MM.1S (cell line): ENCODE results near the gene CROCC2.

Experiments used
- DNase-seq: peaks from one replicate; pipeline ENCODE4 v3.0.0-alpha.2; 2015
- H2AFZ ChIP-seq: fragments of 300-600 bp; sonication (generic); 2 replicates; pipeline ENCODE4 v1.6.0; 2016; ENCODE audit warnings: antibody characterized with exemption, low read length
- H3F3A ChIP-seq: fragments of 300-600 bp; sonication (generic); 2 replicates; pipeline ENCODE4 v1.6.1; 2016; ENCODE audit warnings: mild to moderate bottlenecking, antibody characterized with exemption, low read length, moderate library complexity, mixed read lengths; ENCODE audit not compliant: insufficient read depth
- H3K27ac ChIP-seq: fragments of 300-600 bp; sonication (generic); 2 replicates; pipeline ENCODE4 v1.5.1; 2016; ENCODE audit warnings: mild to moderate bottlenecking, low read length
- H3K27me3 ChIP-seq: fragments of 300-600 bp; sonication (generic); replicated peaks from 2 replicates; pipeline ENCODE4 v1.6.0; 2016; ENCODE audit warnings: low read length; ENCODE audit not compliant: insufficient read depth
- H3K36me3 ChIP-seq: fragments of 300-600 bp; sonication (generic); replicated peaks from 2 replicates; pipeline ENCODE4 v1.6.1; 2016; ENCODE audit warnings: mild to moderate bottlenecking, low read length, mixed read lengths; ENCODE audit not compliant: insufficient read depth
- H3K4me1 ChIP-seq: fragments of 300-600 bp; sonication (generic); 2 replicates; pipeline ENCODE4 v1.6.1; 2016; ENCODE audit warnings: low read length, mixed read lengths
- H3K4me2 ChIP-seq: fragments of 300-600 bp; sonication (generic); 2 replicates; pipeline ENCODE4 v1.6.0; 2016; ENCODE audit warnings: low read depth, low read length
- H3K4me3 ChIP-seq: fragments of 300-600 bp; sonication (generic); 2 replicates; pipeline ENCODE4 v1.5.1; 2016; ENCODE audit warnings: low read length, mixed read lengths
- H3K79me2 ChIP-seq: fragments of 300-600 bp; sonication (generic); 2 replicates; pipeline ENCODE4 v1.6.1; 2016; ENCODE audit warnings: mixed run types, low read length, mixed read lengths
- H3K9ac ChIP-seq: fragments of 300-600 bp; sonication (generic); 2 replicates; pipeline ENCODE4 v1.6.1; 2016; ENCODE audit warnings: low read length, mixed read lengths
- H3K9me2 ChIP-seq: fragments of 300-600 bp; sonication (generic); replicated peaks from 2 replicates; pipeline ENCODE4 v1.6.1; 2016; ENCODE audit warnings: mild to moderate bottlenecking, low read length, mixed read lengths; ENCODE audit not compliant: insufficient read depth
- H3K9me3 ChIP-seq: fragments of 300-600 bp; sonication (generic); replicated peaks from 2 replicates; pipeline ENCODE4 v1.6.1; 2016; ENCODE audit warnings: mild to moderate bottlenecking, low read length, mixed read lengths; ENCODE audit not compliant: insufficient read depth
- H4K20me1 ChIP-seq: fragments of 300-600 bp; sonication (generic); 2 replicates; pipeline ENCODE4 v1.6.1; 2016; ENCODE audit warnings: mild to moderate bottlenecking, low read length, moderate library complexity, mixed read lengths; ENCODE audit not compliant: insufficient read depth
- CTCF ChIP-seq: fragments of 300-600 bp; sonication (generic); IDR thresholded peaks from 2 replicates; pipeline ENCODE4 v1.5.1; 2016; ENCODE audit warnings: antibody characterized with exemption, low read length, mixed read lengths
- EZH2 ChIP-seq: fragments of 300-600 bp; sonication (generic); optimal IDR thresholded peaks from 2 replicates; pipeline ENCODE3; 2017; ENCODE audit warnings: low read depth, mild to moderate bottlenecking, antibody characterized with exemption, low read length, mixed read lengths
- EZH2phosphoT487 ChIP-seq: fragments of 300-600 bp; sonication (generic); IDR thresholded peaks from 2 replicates; pipeline ENCODE4 v1.6.1; 2018; ENCODE audit warnings: antibody characterized with exemption, low read length

Gene CROCC2

GRCh38 chr2:240917684-240918257, 11.6 kb downstream of the CROCC2 start:
- H3K4me2 ChIP-seq, result no peak overlapping the region
- H3K4me3 ChIP-seq, result no peak overlapping the region
- no peaks in the 10 kb centered on the region for H3K79me2 ChIP-seq
- H2AFZ ChIP-seq, result no peak overlapping the region
- H3K9ac ChIP-seq, result no peak overlapping the region
- H3K36me3 ChIP-seq, result no peaks in the 10 kb centered on the region
- no peaks in the 10 kb centered on the region for H3K9me2 ChIP-seq
- peaks cover 40% of the 10 kb centered on the region for H3K27me3 ChIP-seq
- no peaks in the 10 kb centered on the region for H3K4me1 ChIP-seq
- H3F3A ChIP-seq, result no peaks in the 10 kb centered on the region
- DNase-seq, result no peak
- no peaks in the 10 kb centered on the region for H3K9me3 ChIP-seq
- no peak for TF ChIP-seq CTCF
- TF ChIP-seq EZH2phosphoT487, result no peak
- TF ChIP-seq EZH2, result no peak
- no peak overlapping the region for H3K27ac ChIP-seq
- no peaks in the 10 kb centered on the region for H4K20me1 ChIP-seq

GRCh38 chr2:240918258-240919091, 12.3 kb downstream of the CROCC2 start:
- Histone ChIP-seq H3K27ac (no peak overlapping the region), H3K9ac (no peak overlapping the region)

GRCh38 chr2:240919161-240919781, 13.1 kb downstream of the CROCC2 start:
- H2AFZ ChIP-seq, result no peak overlapping the region
- no peaks in the 10 kb centered on the region for H3K9me2 ChIP-seq
- no peaks in the 10 kb centered on the region for H4K20me1 ChIP-seq
- H3K4me3 ChIP-seq, result no peak overlapping the region
- TF ChIP-seq CTCF (no peak), EZH2phosphoT487 (no peak), EZH2 (no peak)
- no peak overlapping the region for H3K27ac ChIP-seq
- no peaks in the 10 kb centered on the region for H3K4me1 ChIP-seq
- H3K9ac ChIP-seq, result no peak overlapping the region
- H3F3A ChIP-seq, result no peaks in the 10 kb centered on the region
- no peaks in the 10 kb centered on the region for H3K9me3 ChIP-seq
- DNase-seq, result no peak
- no peak overlapping the region for H3K4me2 ChIP-seq
- peaks cover 31% of the 10 kb centered on the region for H3K27me3 ChIP-seq
- no peaks in the 10 kb centered on the region for H3K36me3 ChIP-seq
- no peaks in the 10 kb centered on the region for H3K79me2 ChIP-seq

More at GRCh38 chr2:240918258-240919091, 12.3 kb downstream of the CROCC2 start:
- H3K4me2 ChIP-seq, result no peak overlapping the region
- no peaks in the 10 kb centered on the region for H3K9me3 ChIP-seq
- no peaks in the 10 kb centered on the region for H4K20me1 ChIP-seq
- TF ChIP-seq CTCF (no peak), EZH2 (no peak), EZH2phosphoT487 (no peak)
- H3F3A ChIP-seq, result no peaks in the 10 kb centered on the region
- H3K4me3 ChIP-seq, result no peak overlapping the region
- no peaks in the 10 kb centered on the region for H3K79me2 ChIP-seq
- no peak overlapping the region for H2AFZ ChIP-seq
- H3K9me2 ChIP-seq, result no peaks in the 10 kb centered on the region
- DNase-seq, result no peak
- no peaks in the 10 kb centered on the region for H3K36me3 ChIP-seq
- H3K4me1 ChIP-seq, result no peaks in the 10 kb centered on the region
- peaks cover 38% of the 10 kb centered on the region for H3K27me3 ChIP-seq
